Neural cell (in vitro differentiated cells): ENCODE data around the gene RNF7. TPM values are rescaled to one million over a fixed set of nuclear protein-coding genes. Genes with fewer than 3 reads are reported as not detected.

ENCODE experiments used
- H2AFZ ChIP-seq: fragments of 200-600, 300-800 bp; sonication (generic), shearing (Covaris generic); 2 replicates; pipeline ENCODE4 v1.6.0; 2014; ENCODE audit warnings: low read depth, mild to moderate bottlenecking, antibody characterized with exemption, low read length, moderate library complexity
- H3F3A ChIP-seq: fragments of 200-600 bp; shearing (Covaris generic); 2 replicates; pipeline ENCODE4 v1.6.1; 2016; ENCODE audit warnings: mild to moderate bottlenecking, moderate library complexity, mixed read lengths, antibody characterized with exemption, low read length; ENCODE audit not compliant: insufficient read depth, poor library complexity, severe bottlenecking
- H3K27ac ChIP-seq: fragments of 200-600, 300-800 bp; sonication (generic), shearing (Covaris generic); 2 replicates; pipeline ENCODE4 v1.5.1; 2014; ENCODE audit warnings: mild to moderate bottlenecking, low read length, moderate library complexity
- H3K27me3 ChIP-seq: fragments of 300-800, 200-600 bp; sonication (generic), shearing (Covaris generic); 2 replicates; pipeline ENCODE4 v1.6.0; 2014; ENCODE audit warnings: mild to moderate bottlenecking, low read depth, low read length, moderate library complexity; ENCODE audit not compliant: insufficient read depth
- H3K36me3 ChIP-seq: fragments of 300-800, 200-600 bp; sonication (generic), shearing (Covaris generic); 2 replicates; pipeline ENCODE4 v1.5.1; 2014; ENCODE audit warnings: mild to moderate bottlenecking, antibody characterized with exemption, low read length, moderate library complexity; ENCODE audit not compliant: insufficient read depth
- H3K4me2 ChIP-seq: fragments of 300-800, 200-600 bp; sonication (generic), shearing (Covaris generic); 2 replicates; pipeline ENCODE4 v1.6.0; 2014; ENCODE audit warnings: mild to moderate bottlenecking, low read length
- H3K4me3 ChIP-seq: fragments of 300-800, 200-600 bp; sonication (generic), shearing (Covaris generic); 2 replicates; pipeline ENCODE4 v1.5.1; 2014; ENCODE audit warnings: mild to moderate bottlenecking, low read length, moderate library complexity
- H3K79me2 ChIP-seq: fragments of 200-600 bp; shearing (Covaris generic); replicated peaks from 2 replicates; pipeline ENCODE4 v1.6.0; 2014; ENCODE audit warnings: mild to moderate bottlenecking, low read length, moderate library complexity; ENCODE audit not compliant: insufficient read depth
- H3K9ac ChIP-seq: fragments of 300-800, 200-600 bp; sonication (generic), shearing (Covaris generic); 2 replicates; pipeline ENCODE4 v1.6.1; 2016; ENCODE audit warnings: mild to moderate bottlenecking, low read length, mixed read lengths
- H3K9me2 ChIP-seq: fragments of 200-600 bp; shearing (Covaris generic); 2 replicates; pipeline ENCODE4 v1.6.1; 2016; ENCODE audit warnings: mild to moderate bottlenecking, low read length, mixed read lengths; ENCODE audit not compliant: insufficient read depth
- H3K9me3 ChIP-seq: fragments of 200-600, 300-800 bp; sonication (generic), shearing (Covaris generic); 2 replicates; pipeline ENCODE4 v1.6.1; 2016; ENCODE audit warnings: mild to moderate bottlenecking, mixed run types, low read length, moderate library complexity, mixed read lengths
- H4K20me1 ChIP-seq: fragments of 200-600 bp; shearing (Covaris generic); 2 replicates; pipeline ENCODE4 v1.6.1; 2016; ENCODE audit warnings: mild to moderate bottlenecking, mixed run types; ENCODE audit not compliant: insufficient read depth
- EP300 ChIP-seq: fragments of 450-650 bp; conservative IDR thresholded peaks from 2 replicates; pipeline ENCODE4 v1.6.1; 2014; ENCODE audit warnings: antibody characterized with exemption, mild to moderate bottlenecking, moderate library complexity; ENCODE audit not compliant: poor library complexity, severe bottlenecking
- EZH2 ChIP-seq: fragments of 200-600, 300-800 bp; shearing (Covaris generic), sonication (generic); IDR thresholded peaks from 2 replicates; pipeline ENCODE4 v1.6.1; 2014; ENCODE audit warnings: antibody characterized with exemption, low read length, borderline replicate concordance, mild to moderate bottlenecking; ENCODE audit not compliant: insufficient read depth, poor library complexity, severe bottlenecking
- MXI1 ChIP-seq: fragments of 450-650 bp; conservative IDR thresholded peaks from 2 replicates; pipeline ENCODE4 v1.6.1; 2014; ENCODE audit warnings: antibody characterized with exemption, mild to moderate bottlenecking; ENCODE audit not compliant: poor library complexity, severe bottlenecking
- POLR2AphosphoS5 ChIP-seq: IDR thresholded peaks from 2 replicates; pipeline ENCODE4 v1.6.1; 2012
- RAD21 ChIP-seq: fragments of 450-650 bp; conservative IDR thresholded peaks from 2 replicates; pipeline ENCODE4 v1.6.1; 2014; ENCODE audit warnings: antibody characterized with exemption, mild to moderate bottlenecking, moderate library complexity
- REST ChIP-seq: IDR thresholded peaks from 2 replicates; pipeline ENCODE4 v1.6.1; 2012; ENCODE audit warnings: borderline replicate concordance
- SMC3 ChIP-seq: fragments of 450-650 bp; conservative IDR thresholded peaks from 2 replicates; pipeline ENCODE4 v1.6.1; 2014; ENCODE audit warnings: antibody characterized with exemption, mild to moderate bottlenecking, moderate library complexity; ENCODE audit not compliant: poor library complexity
- TAF1 ChIP-seq: IDR thresholded peaks from 2 replicates; pipeline ENCODE4 v1.6.1; 2012; ENCODE audit warnings: low read depth
- polyA plus RNA-seq: library from polyadenylated mRNA; depleted of rRNA; stranded (reverse); fragments of >200 nt; gene quantifications from 2 replicates; pipeline ENCODE4 v1.2.3, GENCODE V29; 2014
- TF ChIP-seq, protein P1 (sequence below): fragments of 450-650 bp; IDR thresholded peaks from 2 replicates; pipeline ENCODE4 v1.5.1; 2014; ENCODE audit warnings: antibody characterized with exemption, mild to moderate bottlenecking, moderate library complexity; ENCODE audit not compliant: poor library complexity, severe bottlenecking

RNF7 gene
- polyA plus RNA-seq, 1 donor from 2014 or later, result 170 TPM

- H2AFZ ChIP-seq, result no peak overlapping the region
- no peaks in the 10 kb centered on the region for H3K79me2 ChIP-seq
- H3K9ac ChIP-seq, result no peak overlapping the region
- no peaks in the 10 kb centered on the region for H3K9me3 ChIP-seq
- H4K20me1 ChIP-seq, result no peaks in the 10 kb centered on the region
- no peak overlapping the region for H3K27ac ChIP-seq
- H3K4me3 ChIP-seq, result no peak overlapping the region
- H3F3A ChIP-seq, result no peaks in the 10 kb centered on the region
- no peak overlapping the region for H3K4me2 ChIP-seq
- TF ChIP-seq RAD21 (no peak), MXI1 (no peak), REST (no peak), POLR2AphosphoS5 (no peak)
- no peaks in the 10 kb centered on the region for H3K36me3 ChIP-seq
- no peaks in the 10 kb centered on the region for H3K9me2 ChIP-seq
- no peaks in the 10 kb centered on the region for H3K27me3 ChIP-seq
These were observed 13.1 kb upstream of the RNF7 start for GRCh38 chr3:141725036-141725435.

GRCh38 chr3:141726483-141726882 is 11.6 kb upstream of the RNF7 start:
- no peak overlapping the region for H3K4me3 ChIP-seq
- H3K27me3 ChIP-seq, result no peaks in the 10 kb centered on the region
- no peaks in the 10 kb centered on the region for H3K9me2 ChIP-seq
- H3K36me3 ChIP-seq, result no peaks in the 10 kb centered on the region
- no peak overlapping the region for H2AFZ ChIP-seq
- H4K20me1 ChIP-seq, result no peaks in the 10 kb centered on the region
- no peaks in the 10 kb centered on the region for H3K79me2 ChIP-seq
- no peaks in the 10 kb centered on the region for H3K9me3 ChIP-seq
- no peak overlapping the region for H3K27ac ChIP-seq
- no peak overlapping the region for H3K9ac ChIP-seq
- no peak for TF ChIP-seq TAF1
- no peak for TF ChIP-seq EZH2
- TF ChIP-seq POLR2AphosphoS5, result no peak
- TF ChIP-seq EP300, result no peak
- TF ChIP-seq, protein P1, sequence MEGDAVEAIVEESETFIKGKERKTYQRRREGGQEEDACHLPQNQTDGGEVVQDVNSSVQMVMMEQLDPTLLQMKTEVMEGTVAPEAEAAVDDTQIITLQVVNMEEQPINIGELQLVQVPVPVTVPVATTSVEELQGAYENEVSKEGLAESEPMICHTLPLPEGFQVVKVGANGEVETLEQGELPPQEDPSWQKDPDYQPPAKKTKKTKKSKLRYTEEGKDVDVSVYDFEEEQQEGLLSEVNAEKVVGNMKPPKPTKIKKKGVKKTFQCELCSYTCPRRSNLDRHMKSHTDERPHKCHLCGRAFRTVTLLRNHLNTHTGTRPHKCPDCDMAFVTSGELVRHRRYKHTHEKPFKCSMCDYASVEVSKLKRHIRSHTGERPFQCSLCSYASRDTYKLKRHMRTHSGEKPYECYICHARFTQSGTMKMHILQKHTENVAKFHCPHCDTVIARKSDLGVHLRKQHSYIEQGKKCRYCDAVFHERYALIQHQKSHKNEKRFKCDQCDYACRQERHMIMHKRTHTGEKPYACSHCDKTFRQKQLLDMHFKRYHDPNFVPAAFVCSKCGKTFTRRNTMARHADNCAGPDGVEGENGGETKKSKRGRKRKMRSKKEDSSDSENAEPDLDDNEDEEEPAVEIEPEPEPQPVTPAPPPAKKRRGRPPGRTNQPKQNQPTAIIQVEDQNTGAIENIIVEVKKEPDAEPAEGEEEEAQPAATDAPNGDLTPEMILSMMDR, result no peak
- TF ChIP-seq REST, result no peak
- no peak for TF ChIP-seq MXI1
- TF ChIP-seq RAD21, result no peak
- no peak for TF ChIP-seq SMC3
- no peaks in the 10 kb centered on the region for H3F3A ChIP-seq
- H3K4me2 ChIP-seq, result no peak overlapping the region
